ENCODE results near the gene TNFAIP1. TPM values are rescaled to one million over a fixed set of nuclear protein-coding genes. Genes with fewer than 3 reads are reported as not detected.
A peak's percentile ranks its signal among the peaks of the same experiment; 100 is the strongest.

The TNFAIP1 gene
- total RNA-seq, 1 donor: 31.8 TPM

DNA sequence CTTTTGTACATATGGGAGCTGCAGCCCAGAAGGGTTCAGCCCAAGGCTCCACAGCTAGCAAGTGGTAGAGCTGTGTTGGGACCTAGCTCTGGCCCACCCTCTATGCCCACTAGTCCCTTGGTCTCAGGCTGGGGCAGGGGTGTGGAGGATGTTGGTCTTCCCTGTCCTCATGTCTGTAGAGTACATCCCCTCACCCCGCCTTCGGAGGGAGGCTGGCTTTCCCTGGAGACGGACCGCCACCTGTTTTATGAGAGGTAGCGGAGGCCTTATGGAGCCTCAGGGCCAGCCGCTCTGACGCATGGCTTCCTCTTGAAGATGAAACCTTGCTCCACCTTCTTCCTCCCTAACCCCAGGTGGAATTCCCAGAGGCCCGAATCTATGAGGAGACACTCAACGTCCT lies 8.4 kb downstream of the TNFAIP1 start:
- Histone ChIP-seq H3K27ac (ENCODE audit: low read depth, low read length) (no peak overlapping the region), H3K27me3 (ENCODE audit: insufficient read depth, low read length) (no peaks in the 10 kb centered on the region), H3K79me2 (ENCODE audit: insufficient read depth, low read length) (peaks cover 27% of the 10 kb centered on the region), H3K4me3 (ENCODE audit: insufficient read depth, low read length) (no peak overlapping the region), H2AFZ (ENCODE audit: low read length) (no peak overlapping the region), H3K9me3 (ENCODE audit: low read depth, low read length) (no peaks in the 10 kb centered on the region), H4K20me1 (ENCODE audit: insufficient read depth, low read length) (peaks cover 13% of the 10 kb centered on the region), H3K36me3 (ENCODE audit: insufficient read depth, low read length) (peaks cover 77% of the 10 kb centered on the region), H3K4me2 (ENCODE audit: insufficient read depth, low read length) (no peak overlapping the region), H3K4me1 (ENCODE audit: insufficient read depth, low read length) (peaks cover 31% of the 10 kb centered on the region)
- no peak for TF ChIP-seq CTCF (IDR thresholded peaks at IDR 0.05; ENCODE audit: extremely low read depth, low read depth, low read length)
- peak; percentile 67 for DNase-seq (ENCODE audit: insufficient read length, low spot score, missing footprints)

GRCh38 chr17:28344435-28344901 lies 8.9 kb downstream of the TNFAIP1 start:
- no peaks in the 10 kb centered on the region for H3K27me3 ChIP-seq (ENCODE audit: insufficient read depth, low read length)
- H3K4me2 ChIP-seq (ENCODE audit: insufficient read depth, low read length): no peak overlapping the region
- H3K27ac ChIP-seq (ENCODE audit: low read depth, low read length): no peak overlapping the region
- no peak overlapping the region for H3K4me3 ChIP-seq (ENCODE audit: insufficient read depth, low read length)
- peaks cover 28% of the 10 kb centered on the region for H3K4me1 ChIP-seq (ENCODE audit: insufficient read depth, low read length)
- peaks cover 23% of the 10 kb centered on the region for H3K79me2 ChIP-seq (ENCODE audit: insufficient read depth, low read length)
- H3K9me3 ChIP-seq (ENCODE audit: low read depth, low read length): no peaks in the 10 kb centered on the region
- DNase-seq (ENCODE audit: insufficient read length, low spot score, missing footprints): peak; percentile 39
- peaks cover 11% of the 10 kb centered on the region for H4K20me1 ChIP-seq (ENCODE audit: insufficient read depth, low read length)
- TF ChIP-seq CTCF (IDR thresholded peaks at IDR 0.05; ENCODE audit: extremely low read depth, low read depth, low read length): no peak
- peaks cover 77% of the 10 kb centered on the region for H3K36me3 ChIP-seq (ENCODE audit: insufficient read depth, low read length)
- no peak overlapping the region for H2AFZ ChIP-seq (ENCODE audit: low read length)

GRCh38 chr17:28345419-28346198 lies 10.0 kb downstream of the TNFAIP1 start:
- H3K4me2 ChIP-seq (ENCODE audit: insufficient read depth, low read length): no peak overlapping the region
- H3K9me3 ChIP-seq (ENCODE audit: low read depth, low read length): no peaks in the 10 kb centered on the region
- H3K36me3 ChIP-seq (ENCODE audit: insufficient read depth, low read length): peaks cover 78% of the 10 kb centered on the region
- H3K79me2 ChIP-seq (ENCODE audit: insufficient read depth, low read length): peaks cover 13% of the 10 kb centered on the region
- no peak for TF ChIP-seq CTCF (IDR thresholded peaks at IDR 0.05; ENCODE audit: extremely low read depth, low read depth, low read length)
- H3K27ac ChIP-seq (ENCODE audit: low read depth, low read length): peak overlapping the region; percentile 82
- H3K27me3 ChIP-seq (ENCODE audit: insufficient read depth, low read length): no peaks in the 10 kb centered on the region
- DNase-seq (ENCODE audit: insufficient read length, low spot score, missing footprints): peak; percentile 74
- H2AFZ ChIP-seq (ENCODE audit: low read length): no peak overlapping the region
- peaks cover 28% of the 10 kb centered on the region for H3K4me1 ChIP-seq (ENCODE audit: insufficient read depth, low read length)
- H4K20me1 ChIP-seq (ENCODE audit: insufficient read depth, low read length): peaks cover 4% of the 10 kb centered on the region
- H3K4me3 ChIP-seq (ENCODE audit: insufficient read depth, low read length): no peak overlapping the region

DNA sequence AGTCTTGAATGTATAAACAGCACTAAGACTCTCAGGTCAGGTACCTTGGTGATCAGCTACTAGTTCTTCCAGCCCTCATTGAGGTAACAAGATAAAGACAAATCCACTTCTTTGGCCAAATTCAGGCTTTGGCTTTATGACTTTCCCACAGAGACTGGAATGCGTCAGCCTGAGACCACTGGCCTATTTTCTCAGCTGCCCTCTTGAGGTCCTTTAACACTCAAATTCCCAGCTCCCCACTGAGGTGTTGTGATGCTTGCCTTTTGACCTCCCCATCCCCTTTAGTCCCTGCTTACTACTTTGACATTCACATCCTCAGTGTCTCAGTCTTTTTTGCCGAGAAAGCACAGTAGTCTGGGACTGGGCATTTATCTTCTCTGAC lies 10.6 kb downstream of the TNFAIP1 start:
- peaks cover 4% of the 10 kb centered on the region for H4K20me1 ChIP-seq (ENCODE audit: insufficient read depth, low read length)
- TF ChIP-seq CTCF (IDR thresholded peaks at IDR 0.05; ENCODE audit: extremely low read depth, low read depth, low read length): no peak
- no peaks in the 10 kb centered on the region for H3K9me3 ChIP-seq (ENCODE audit: low read depth, low read length)
- H3K4me3 ChIP-seq (ENCODE audit: insufficient read depth, low read length): no peak overlapping the region
- H3K27ac ChIP-seq (ENCODE audit: low read depth, low read length): peak overlapping the region; percentile 82
- H3K27me3 ChIP-seq (ENCODE audit: insufficient read depth, low read length): no peaks in the 10 kb centered on the region
- H3K79me2 ChIP-seq (ENCODE audit: insufficient read depth, low read length): peaks cover 14% of the 10 kb centered on the region
- peaks cover 28% of the 10 kb centered on the region for H3K4me1 ChIP-seq (ENCODE audit: insufficient read depth, low read length)
- H3K4me2 ChIP-seq (ENCODE audit: insufficient read depth, low read length): peak overlapping the region; percentile 5
- H2AFZ ChIP-seq (ENCODE audit: low read length): no peak overlapping the region
- peaks cover 82% of the 10 kb centered on the region for H3K36me3 ChIP-seq (ENCODE audit: insufficient read depth, low read length)
- no peak for DNase-seq (ENCODE audit: insufficient read length, low spot score, missing footprints)
